Measurements from ENCODE around the gene CCM2. TPM values are rescaled to one million over a fixed set of nuclear protein-coding genes. Genes with fewer than 3 reads are reported as not detected.

The CCM2 gene
- total RNA-seq, 1 donor from 2014 or later = 89.0 TPM

- no peak for DNase-seq
- Mint-ChIP-seq H3K27me3 (peaks cover 10% of the 10 kb centered on the region), H3K9me3 (no peaks in the 10 kb centered on the region), H3K4me3 (no peak overlapping the region), H3K27ac (no peak overlapping the region), H3K36me3 (ENCODE audit: low read depth) (peaks cover 10% of the 10 kb centered on the region), H3K4me1 (peaks cover 16% of the 10 kb centered on the region)
- POLR2A ChIA-PET = interaction anchor here (1.1 kb wide), 1 partner anchor 9 kb away, joined by 3 read pairs; no protein-coding TSS in a partner anchor
- intact Hi-C loops (cut with micrococcal nuclease) = no loop called here
- no peak for TF ChIP-seq CTCF (IDR thresholded peaks at IDR 0.05)
- CTCF ChIA-PET = interaction anchor here (1.3 kb wide), 1 partner anchor 20 kb away, joined by 3 read pairs; no protein-coding TSS in a partner anchor
- no peak for ATAC-seq (ENCODE audit: low read depth)
Measured at GRCh38 chr7:45116048-45116447, 116.0 kb downstream of the CCM2 start.

GRCh38 chr7:45117582-45117981 is 117.6 kb downstream of the CCM2 start:
- peaks cover 5% of the 10 kb centered on the region for H3K4me1 Mint-ChIP-seq
- H3K9me3 Mint-ChIP-seq = no peaks in the 10 kb centered on the region
- no peak for TF ChIP-seq CTCF (IDR thresholded peaks at IDR 0.05)
- H3K4me3 Mint-ChIP-seq = no peak overlapping the region
- CTCF ChIA-PET = interaction anchor here (0.6 kb wide), 1 partner anchor 69 kb away, joined by 4 read pairs; no protein-coding TSS in a partner anchor
- peaks cover 10% of the 10 kb centered on the region for H3K27me3 Mint-ChIP-seq
- no peak overlapping the region for H3K27ac Mint-ChIP-seq
- no peak for DNase-seq
- ATAC-seq (ENCODE audit: low read depth) = no peak
- H3K36me3 Mint-ChIP-seq (ENCODE audit: low read depth) = no peaks in the 10 kb centered on the region
- intact Hi-C loops (cut with micrococcal nuclease) = no loop called here
- POLR2A ChIA-PET = interaction anchor here (0.7 kb wide), 1 partner anchor 763 kb away, joined by 6 read pairs; no protein-coding TSS in a partner anchor

- CTCF ChIA-PET = interaction anchor here (0.6 kb wide), 1 partner anchor 70 kb away, joined by 4 read pairs; no protein-coding TSS in a partner anchor
- POLR2A ChIA-PET = interaction anchor here (0.7 kb wide), 1 partner anchor 764 kb away, joined by 6 read pairs; no protein-coding TSS in a partner anchor
- no peak for ATAC-seq (ENCODE audit: low read depth)
- Mint-ChIP-seq H3K27ac (no peak overlapping the region), H3K4me1 (peaks cover 6% of the 10 kb centered on the region), H3K4me3 (no peak overlapping the region), H3K36me3 (ENCODE audit: low read depth) (no peaks in the 10 kb centered on the region), H3K9me3 (no peaks in the 10 kb centered on the region), H3K27me3 (peaks cover 10% of the 10 kb centered on the region)
- DNase-seq = no peak
- intact Hi-C loops (cut with micrococcal nuclease) = no loop called here
- no peak for TF ChIP-seq CTCF (IDR thresholded peaks at IDR 0.05)
Measured at GRCh38 chr7:45118292-45118691, 118.3 kb downstream of the CCM2 start.

GRCh38 chr7:45118889-45119331 is 118.9 kb downstream of the CCM2 start:
- intact Hi-C loops (cut with micrococcal nuclease) = no loop called here
- no peak for TF ChIP-seq CTCF (IDR thresholded peaks at IDR 0.05)
- ChIA-PET CTCF (no interaction called here), POLR2A (no interaction called here)
- Mint-ChIP-seq H3K4me1 (peaks cover 10% of the 10 kb centered on the region), H3K9me3 (no peaks in the 10 kb centered on the region), H3K27ac (no peak overlapping the region), H3K27me3 (peaks cover 10% of the 10 kb centered on the region), H3K36me3 (ENCODE audit: low read depth) (no peaks in the 10 kb centered on the region), H3K4me3 (no peak overlapping the region)
- no peak for DNase-seq
- no peak for ATAC-seq (ENCODE audit: low read depth)

- peaks cover 10% of the 10 kb centered on the region for H3K27me3 Mint-ChIP-seq
- H3K9me3 Mint-ChIP-seq = no peaks in the 10 kb centered on the region
- TF ChIP-seq CTCF (IDR thresholded peaks at IDR 0.05) = no peak
- H3K36me3 Mint-ChIP-seq (ENCODE audit: low read depth) = no peaks in the 10 kb centered on the region
- intact Hi-C loops (cut with micrococcal nuclease) = no loop called here
- H3K4me3 Mint-ChIP-seq = no peak overlapping the region
- POLR2A ChIA-PET = interaction anchor here (0.6 kb wide), 1 partner anchor 23 kb away, joined by 4 read pairs; no protein-coding TSS in a partner anchor
- H3K4me1 Mint-ChIP-seq = peaks cover 10% of the 10 kb centered on the region
- DNase-seq (no peak), ATAC-seq (ENCODE audit: low read depth) (no peak)
- CTCF ChIA-PET = no interaction called here
- no peak overlapping the region for H3K27ac Mint-ChIP-seq
Measured at GRCh38 chr7:45119550-45119949, 119.5 kb downstream of the CCM2 start.

All from activated B cell treated with CpG ODN at 0.5 μM for 24 hours (primary cell).